GM21717 (cell line): ENCODE data around the gene PAQR9.

Source experiments
- ATAC-seq: cut with Tn5 transposase; IDR thresholded peaks from one replicate; pipeline ENCODE4 v1.9.1; 2021; ENCODE audit warnings: mild to moderate bottlenecking, moderate library complexity; ENCODE audit not compliant: unreplicated experiment

The PAQR9 gene

GRCh38 chr3:142952272-142953193, 10.9 kb downstream of the PAQR9 start:
- ATAC-seq: no peak

DNA sequence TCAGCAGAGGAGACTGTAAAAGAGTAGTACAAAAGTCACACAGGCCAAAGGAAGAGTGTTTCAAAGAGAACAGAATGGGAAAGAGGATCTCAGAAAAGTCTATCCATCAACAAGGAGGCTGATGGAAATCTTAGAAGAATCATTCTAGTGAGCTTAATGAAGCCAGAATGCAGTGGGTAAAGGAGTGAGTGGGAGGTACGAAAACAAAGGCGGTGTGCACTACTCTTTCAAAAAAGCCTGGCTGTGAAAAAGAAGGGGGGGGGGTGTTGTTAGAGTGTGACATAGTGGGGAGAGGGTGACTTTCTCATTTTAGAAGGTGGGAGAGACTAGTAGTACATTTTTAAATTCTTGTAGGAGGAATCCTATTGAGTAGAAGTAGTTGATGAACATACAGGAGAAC, 11.7 kb downstream of the PAQR9 start:
- ATAC-seq: no peak

DNA sequence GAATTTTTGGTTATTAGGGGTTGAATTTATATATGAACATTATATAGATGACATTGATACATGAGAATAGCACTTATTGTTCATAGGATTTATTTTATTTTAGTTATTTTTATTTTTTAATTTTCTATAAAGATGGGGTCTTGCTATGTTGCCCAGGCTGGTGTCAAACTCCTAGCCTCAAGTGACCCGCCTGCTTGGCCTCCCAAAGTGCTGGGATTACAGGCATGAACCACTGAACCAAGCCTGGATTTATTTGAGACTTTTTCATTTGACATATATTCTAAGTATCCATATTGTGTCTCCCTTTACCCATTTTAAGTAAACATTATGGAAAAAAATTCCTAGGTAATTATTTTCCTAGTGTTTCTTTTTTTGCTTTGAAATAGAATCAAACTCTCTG, 12.5 kb downstream of the PAQR9 start:
- ATAC-seq: no peak

DNA sequence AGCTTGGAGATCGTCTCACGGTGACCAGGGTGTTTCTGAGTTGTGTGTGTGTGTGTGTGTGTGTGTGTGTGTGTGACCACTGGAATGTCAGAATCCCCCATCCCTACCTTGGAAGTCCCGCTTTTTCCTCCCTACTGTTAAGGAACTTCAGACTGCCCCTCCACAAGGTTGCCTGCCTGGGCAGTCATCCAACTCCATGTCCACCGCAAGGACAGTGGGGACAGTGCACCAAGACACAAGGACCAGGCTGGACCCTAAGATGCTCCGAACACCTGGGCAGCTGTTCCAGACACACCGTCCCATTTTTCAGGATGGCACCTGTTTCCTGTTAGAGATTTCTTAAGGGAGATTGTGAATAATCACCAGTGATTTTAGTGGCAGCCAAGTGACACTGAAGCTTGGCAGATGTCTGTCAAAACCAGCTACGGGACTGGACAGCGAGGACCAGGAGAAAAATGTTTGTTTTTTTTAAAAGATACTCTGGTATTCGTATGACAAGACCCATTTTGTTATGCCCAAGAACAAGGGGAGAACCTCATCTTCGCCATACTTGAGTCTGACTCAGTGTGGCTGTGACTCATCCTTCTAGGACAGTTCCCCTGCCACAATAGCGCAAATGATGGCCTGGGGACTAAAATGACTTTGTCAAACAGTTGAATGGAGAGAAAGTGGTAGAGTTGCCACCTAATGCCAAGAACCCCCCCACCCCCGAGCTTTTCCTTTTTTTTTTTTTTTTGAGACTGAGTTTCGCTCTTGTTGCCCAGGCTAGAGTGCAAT, 15.5 kb downstream of the PAQR9 start:
- no peak for ATAC-seq

- ATAC-seq: no peak
These were observed 16.1 kb downstream of the PAQR9 start for GRCh38 chr3:142947352-142947751.

DNA sequence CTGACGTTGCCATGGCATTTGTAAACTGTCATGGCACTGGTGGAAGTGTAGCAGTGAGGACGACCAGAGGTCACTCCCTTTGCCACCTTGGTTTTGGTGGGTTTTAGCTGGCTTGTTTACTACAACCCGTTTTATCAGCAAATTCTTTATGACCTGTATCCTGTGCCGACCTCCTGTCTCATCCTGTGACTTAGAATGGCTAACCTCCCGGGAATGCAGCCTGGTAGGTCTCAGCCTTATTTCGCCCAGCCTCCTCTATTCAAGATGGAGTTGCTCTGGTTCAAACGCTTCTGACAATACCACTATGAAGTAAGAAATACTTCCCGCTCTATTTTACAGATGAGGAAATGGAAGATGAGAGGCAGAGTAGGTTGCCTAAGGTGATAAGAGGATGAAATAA, 16.6 kb downstream of the PAQR9 start:
- no peak for ATAC-seq

GRCh38 chr3:142945023-142945422, 18.5 kb downstream of the PAQR9 start:
- no peak for ATAC-seq

- ATAC-seq: peak; percentile 80
These were observed 19.1 kb downstream of the PAQR9 start for GRCh38 chr3:142944342-142944741.

DNA sequence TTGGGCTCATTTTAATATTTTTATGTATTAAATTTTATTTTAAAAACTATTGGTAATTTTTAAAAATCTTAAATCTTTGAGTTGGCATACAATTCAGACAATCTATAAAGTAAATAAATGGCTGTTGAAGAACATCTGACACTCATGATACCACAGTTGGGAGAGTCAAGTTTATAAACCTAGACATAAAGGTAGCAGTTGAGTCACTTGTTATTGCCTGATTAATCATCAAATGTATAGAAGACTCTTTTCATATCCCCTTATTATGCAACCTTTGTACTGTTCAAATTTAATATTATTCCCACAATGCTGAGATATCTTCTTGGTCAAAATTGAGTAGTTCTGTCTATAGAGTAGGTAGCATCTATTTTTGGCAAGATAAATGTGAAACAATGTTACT, 19.6 kb downstream of the PAQR9 start:
- no peak for ATAC-seq

DNA sequence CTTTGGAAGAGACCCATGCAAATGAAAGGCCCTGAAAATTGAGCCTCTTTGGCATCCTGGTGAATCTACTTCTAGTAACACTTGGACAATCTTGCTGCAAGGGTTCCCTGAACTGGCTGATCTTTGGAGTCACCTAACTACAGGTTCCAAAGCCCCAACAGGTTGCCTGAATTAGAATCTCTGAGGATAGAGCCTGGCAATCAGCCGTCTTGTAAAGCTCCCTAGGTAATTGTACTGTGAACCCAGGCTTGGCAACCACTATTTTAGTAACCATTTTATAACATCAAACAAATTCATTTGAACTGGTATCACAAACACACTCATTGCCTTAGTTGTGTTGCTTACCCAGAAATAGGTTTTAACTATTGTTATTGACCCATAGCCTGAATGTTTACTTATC, 20.1 kb downstream of the PAQR9 start:
- ATAC-seq: no peak

GRCh38 chr3:142941373-142942123, 21.9 kb downstream of the PAQR9 start:
- no peak for ATAC-seq

- no peak for ATAC-seq
These were observed 23.0 kb downstream of the PAQR9 start for GRCh38 chr3:142940472-142940871.

DNA sequence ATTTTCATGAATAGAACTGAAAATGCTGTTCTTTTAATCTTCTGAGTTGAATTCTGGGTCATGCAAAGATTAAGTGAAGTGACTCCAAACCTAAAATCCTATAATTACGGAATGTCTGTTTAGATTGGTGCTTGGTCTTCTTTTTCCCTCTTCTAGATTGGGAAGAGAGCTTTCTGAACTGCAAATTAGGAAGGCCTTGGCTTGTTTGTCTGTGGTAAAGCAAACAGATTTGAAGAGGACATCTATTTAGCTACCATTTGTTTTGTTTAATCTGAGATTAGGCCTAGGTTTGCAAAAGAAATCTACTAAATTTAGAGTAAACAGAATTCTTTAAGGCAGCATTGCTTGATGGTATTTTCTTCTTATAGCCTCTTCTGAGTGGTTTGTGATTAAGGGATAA, 23.5 kb downstream of the PAQR9 start:
- ATAC-seq: no peak

DNA sequence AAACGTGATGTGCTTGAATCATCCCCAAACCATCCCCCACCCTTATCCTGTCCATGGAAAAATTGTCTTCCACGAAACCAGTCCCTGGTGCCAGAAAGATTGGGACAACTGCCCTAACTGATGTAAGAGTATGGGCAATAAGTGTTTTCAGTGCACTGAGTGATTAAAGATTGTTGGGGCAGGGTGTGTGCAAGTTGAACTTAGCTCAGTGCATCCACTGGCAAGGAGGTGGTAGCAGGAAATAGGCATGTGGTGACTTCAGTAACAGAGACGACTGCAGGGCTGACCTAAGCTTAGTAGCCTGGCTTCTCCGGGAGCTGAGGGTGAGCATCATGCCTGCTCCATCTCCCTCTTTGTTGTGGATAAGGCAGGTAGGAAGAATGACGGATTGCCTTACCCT, 27.5 kb downstream of the PAQR9 start:
- no peak for ATAC-seq

GRCh38 chr3:142934887-142935269, 28.6 kb downstream of the PAQR9 start:
- ATAC-seq: no peak

DNA sequence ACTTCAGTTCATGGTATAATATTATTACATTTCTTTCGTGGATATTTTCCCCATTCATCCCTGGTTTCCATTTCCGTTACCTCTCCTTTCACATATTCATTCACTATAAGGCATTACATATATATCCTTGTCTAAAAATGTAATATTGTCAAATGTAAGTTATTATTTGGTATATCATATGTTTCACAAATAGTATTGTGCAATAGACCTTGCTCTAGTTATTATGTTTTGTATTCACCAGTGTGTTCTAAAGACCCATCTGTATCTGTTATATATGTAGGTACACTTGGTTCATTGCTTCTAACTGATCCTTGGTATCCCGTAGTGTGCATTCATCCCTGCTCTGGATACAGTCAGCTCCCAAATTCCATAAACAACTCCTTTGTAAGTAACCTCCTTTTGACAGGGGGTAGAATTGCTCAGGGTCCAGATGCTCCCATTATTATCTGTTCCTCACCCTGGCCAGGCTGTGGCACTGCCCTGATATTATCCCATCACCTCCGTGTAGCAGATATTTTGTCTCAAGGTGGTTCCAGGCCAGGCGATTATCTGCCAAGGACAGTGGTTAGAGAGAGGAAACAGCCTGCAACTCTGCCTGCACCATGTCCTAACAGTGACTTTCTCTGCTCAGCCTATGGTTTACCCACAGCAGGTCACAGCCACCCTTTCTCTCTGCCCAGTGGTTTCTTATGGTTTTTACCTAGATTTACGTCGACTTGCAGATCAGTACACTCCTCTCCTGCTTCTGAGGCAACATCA, 29.2 kb downstream of the PAQR9 start:
- ATAC-seq: no peak

GRCh38 chr3:142931222-142931621, 32.3 kb downstream of the PAQR9 start:
- ATAC-seq: peak; percentile 82

DNA sequence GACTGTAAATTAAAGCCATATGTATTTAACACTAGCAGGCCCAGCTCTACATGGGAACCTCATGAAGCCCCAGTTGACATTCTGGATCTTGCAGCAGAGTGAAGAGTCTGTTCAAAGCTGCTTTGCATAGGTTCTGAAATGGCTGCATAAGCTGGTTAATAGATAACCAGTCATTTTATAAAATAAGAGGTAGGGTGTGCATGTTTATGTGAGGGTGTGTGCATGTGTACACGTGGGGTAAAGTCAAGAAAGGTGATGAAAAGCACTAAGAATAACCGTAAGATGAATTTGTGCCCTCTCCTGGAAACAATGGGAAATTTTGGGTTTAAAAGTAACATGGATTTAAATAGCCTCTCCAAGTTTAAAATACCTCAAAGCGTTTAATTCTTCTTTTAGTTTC, 33.0 kb downstream of the PAQR9 start:
- ATAC-seq: no peak

DNA sequence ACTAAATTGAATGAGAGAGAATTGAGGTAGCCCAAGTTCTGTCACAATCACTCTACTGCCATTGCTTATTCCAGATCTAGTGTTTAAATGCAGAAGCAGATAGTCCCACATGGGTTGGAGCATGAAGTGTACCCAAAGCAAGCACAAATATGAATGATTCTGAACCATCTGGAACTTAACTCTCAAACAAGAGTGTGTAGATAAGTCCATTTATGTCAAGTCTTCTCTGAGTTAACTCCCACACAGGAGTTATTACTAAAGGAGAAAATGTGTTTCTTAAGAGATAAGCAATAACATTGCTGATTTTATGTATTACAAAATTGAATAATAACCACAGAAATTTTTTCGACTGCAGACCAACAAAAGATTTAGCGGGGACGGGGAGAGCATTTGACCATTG, 33.6 kb downstream of the PAQR9 start:
- ATAC-seq: no peak

DNA sequence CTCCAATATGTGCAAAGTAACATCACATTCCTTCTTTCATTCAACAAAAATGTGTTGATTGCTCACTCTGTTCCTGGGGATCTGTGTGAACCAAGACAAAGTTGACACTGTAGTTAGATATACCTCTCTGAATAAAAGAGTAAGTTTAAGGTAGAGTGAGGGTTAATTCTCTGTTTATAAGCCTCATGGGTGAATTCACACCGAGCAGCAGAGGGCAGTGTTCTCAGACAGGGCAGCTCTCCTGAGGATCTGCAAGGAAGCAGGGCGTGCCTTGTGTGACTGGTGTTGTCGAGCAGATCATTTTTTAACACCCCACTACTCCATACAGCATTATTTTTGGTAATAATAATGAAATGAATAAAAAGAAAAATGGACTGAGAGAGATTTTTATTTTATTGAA, 34.4 kb downstream of the PAQR9 start:
- ATAC-seq: no peak
